GM18861 (cell line): Measurements from ENCODE around the gene ZNF37A.
"Not testable (repeated sequence)": the region's sequence is repeated elsewhere in the genome, so short reads cannot be mapped to it uniquely, and the experiment has no call there.

Source experiments
- ATAC-seq: cut with Tn5 transposase; IDR thresholded peaks from one replicate; pipeline ENCODE4 v1.9.1; 2021; ENCODE audit not compliant: unreplicated experiment

Gene ZNF37A

DNA sequence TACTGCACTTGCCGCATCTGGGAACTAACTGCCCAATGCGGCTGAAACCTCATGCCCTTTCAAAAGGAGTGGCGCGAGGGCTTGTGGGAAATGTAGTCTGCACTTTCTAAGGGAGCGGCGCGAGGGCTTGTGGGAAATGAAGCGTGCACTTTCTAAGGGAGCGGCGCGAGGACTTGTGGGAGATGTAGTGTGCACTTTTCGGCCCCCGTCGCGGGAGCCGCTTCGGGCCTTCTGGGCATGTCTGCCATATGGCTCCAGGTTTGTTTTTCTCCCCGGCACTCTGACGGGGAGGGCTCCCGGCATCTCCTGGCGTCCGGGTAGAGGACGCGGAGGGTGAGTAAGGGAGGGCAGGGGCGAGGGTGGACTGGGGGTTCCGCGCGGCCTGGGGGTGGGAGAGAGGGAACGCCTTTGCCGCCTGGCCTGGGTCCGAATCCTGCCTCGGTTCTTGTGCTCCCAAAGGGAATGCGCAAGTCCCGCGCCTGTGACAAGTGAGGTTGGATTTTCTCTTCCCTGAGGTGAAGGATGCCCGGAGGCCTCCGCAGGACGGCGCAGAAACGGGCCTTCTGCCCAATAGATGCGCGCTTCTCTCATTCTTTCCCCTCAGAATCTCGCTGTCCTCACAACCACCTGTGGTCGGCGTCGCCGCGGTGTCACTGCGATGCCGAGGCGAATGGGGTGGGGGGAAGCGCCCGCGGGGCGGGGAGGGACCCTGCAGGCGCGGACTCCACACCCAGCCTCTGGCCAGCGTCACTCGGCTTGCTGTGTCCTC lies at the start of gene ZNF37A:
Gene ZNF37A, plus strand, starts transcription at position 180 of the 769 bp plus-strand sequence. CDS start 2,281 bp downstream, outside the sequence.
- peak; percentile 97 for ATAC-seq

DNA sequence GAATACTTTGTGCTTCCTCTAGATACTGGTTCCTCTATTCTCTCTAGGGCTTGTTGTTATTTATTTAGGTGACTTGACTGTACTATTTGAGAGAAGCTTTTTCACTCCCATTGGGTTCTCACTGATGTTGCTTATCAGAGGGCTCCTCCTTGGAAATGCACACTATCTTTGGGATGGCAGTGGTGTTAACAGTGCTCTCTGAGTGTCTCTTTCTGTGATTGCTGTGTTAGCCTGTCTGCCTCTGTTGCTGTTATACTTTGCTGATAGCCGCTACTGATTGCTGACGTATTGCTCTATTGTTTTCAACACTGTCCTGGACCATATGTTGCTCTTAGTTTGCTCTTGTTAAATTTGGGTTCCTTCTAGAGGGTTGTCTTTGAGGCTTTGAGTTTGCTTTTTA lies 49.0 kb upstream of the ZNF37A start:
- no peak for ATAC-seq

DNA sequence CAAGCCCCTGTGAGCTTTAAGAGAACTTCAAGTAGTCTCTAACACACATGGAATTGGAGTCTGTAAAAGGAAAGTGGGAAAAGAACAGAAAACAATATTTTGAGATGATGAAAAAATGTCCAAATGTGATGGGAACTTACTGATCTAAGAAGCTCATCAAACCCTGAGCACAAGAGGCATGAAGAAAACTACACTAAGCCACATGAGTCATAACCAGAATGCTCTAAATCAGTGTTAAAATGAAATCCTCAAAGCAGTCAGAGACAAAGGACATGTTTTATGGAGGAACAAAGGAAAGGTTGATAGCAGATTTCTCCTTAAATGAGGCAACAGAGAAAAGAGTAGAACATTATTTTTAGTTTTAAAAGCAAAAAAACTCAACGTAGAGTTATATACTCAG lies 46.5 kb upstream of the ZNF37A start:
- ATAC-seq = no peak

DNA sequence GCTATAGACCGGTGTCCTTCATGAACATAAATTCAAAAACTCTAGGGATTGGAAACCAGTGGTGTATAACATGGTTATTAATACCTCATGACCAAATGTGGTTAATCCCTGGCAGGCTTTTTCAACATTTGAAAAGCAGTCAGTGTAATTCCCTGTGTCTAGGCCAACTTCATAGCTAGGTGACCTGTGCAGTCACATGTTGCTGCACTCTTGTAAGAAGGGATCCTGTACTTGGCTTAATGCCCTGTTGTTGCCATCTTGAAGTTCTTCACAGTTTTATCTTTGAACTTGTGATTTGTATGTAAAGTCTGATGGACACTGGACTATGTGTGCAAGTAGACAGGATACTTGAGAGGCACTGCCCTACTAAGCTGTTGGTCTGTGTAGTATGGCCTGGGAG lies 43.9 kb upstream of the ZNF37A start:
- no peak for ATAC-seq

DNA sequence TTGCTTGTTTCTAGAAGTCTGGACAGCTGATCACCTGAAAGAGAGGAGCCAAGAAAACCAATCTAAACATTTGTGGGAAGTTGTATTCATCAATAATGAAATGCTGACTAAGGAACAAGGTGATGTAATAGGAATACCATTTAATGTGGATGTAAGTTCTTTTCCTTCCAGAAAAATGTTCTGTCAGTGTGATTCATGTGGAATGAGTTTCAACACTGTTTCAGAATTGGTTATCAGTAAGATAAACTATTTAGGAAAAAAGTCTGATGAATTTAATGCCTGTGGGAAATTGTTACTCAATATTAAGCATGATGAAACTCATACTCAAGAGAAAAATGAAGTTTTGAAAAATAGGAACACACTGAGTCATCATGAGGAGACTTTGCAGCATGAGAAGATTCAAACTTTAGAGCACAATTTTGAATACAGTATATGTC lies 39.8 kb upstream of the ZNF37A start:
- no peak for ATAC-seq

DNA sequence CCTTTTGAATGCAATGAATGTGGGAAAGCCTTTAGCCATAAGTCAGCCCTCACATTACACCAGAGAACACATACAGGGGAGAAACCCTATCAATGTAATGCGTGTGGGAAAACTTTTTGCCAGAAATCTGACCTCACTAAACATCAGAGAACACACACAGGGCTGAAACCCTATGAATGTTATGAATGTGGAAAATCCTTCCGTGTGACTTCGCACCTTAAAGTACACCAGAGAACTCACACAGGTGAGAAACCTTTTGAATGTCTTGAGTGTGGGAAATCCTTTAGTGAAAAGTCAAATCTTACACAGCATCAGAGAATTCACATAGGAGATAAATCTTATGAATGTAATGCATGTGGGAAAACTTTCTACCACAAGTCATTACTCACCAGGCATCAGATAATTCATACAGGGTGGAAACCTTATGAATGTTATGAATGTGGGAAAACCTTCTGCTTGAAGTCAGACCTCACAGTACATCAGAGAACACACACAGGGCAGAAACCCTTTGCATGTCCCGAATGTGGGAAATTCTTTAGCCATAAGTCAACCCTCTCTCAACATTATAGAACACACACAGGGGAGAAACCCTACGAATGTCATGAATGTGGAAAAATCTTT lies 38.8 kb upstream of the ZNF37A start:
- not testable (repeated sequence) for ATAC-seq

DNA sequence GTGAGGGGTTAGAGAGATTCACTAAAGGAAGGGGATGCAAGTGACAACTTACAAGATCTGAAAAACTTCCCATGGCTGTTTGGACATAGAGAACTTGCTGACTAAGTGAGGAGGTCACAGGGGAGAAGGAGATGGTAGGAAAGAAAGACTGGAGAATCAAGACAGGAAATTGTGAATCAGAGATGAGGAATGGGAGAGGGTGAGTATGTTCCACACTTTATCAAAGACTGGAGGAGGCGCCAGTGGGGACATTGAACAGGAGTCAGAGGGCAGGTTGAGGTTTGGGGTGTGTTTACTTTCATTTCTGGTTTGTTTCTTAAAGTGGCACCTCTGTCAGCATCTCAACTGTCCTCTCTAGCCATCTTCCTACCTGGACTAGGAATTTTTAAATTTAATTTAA lies 24.5 kb upstream of the ZNF37A start:
- ATAC-seq = not testable (repeated sequence)

DNA sequence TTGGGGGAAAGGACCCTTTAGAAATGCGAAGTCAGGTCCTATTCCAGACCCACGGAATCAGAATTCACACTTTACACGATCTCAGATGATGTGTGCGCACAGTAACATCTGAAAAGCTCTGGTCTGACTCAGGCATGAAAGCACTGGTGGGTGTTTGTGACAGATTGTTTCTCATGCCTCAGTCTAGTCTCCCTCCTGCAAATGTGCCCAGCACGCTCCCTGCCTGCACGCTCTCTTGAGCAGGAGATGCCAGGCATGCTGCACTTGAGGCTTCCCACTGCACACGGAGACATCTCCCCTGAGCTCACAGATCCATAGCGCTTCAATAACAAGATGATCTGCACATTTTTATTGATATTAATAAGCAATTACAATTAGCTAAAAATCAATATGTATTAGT lies 23.6 kb upstream of the ZNF37A start:
- no peak for ATAC-seq

DNA sequence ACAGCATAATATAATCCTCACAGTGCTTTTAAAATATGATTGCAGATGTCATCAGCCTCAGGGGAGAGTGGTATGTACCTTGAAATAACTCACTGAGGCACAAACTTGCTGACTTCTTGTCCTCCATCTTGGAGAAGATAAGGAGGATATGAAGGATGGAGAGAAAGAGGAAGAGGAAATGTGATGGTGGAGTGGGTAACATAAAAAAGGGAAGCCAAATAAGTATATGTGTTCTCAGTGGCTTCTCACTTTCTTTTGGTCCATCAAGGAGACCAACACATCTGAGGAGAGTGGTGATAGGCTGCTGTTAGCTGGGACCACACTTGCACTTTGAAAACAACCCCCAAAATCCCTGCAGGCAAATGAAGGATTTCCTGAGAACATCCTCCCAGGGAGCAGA lies 21.6 kb upstream of the ZNF37A start:
- ATAC-seq = no peak

DNA sequence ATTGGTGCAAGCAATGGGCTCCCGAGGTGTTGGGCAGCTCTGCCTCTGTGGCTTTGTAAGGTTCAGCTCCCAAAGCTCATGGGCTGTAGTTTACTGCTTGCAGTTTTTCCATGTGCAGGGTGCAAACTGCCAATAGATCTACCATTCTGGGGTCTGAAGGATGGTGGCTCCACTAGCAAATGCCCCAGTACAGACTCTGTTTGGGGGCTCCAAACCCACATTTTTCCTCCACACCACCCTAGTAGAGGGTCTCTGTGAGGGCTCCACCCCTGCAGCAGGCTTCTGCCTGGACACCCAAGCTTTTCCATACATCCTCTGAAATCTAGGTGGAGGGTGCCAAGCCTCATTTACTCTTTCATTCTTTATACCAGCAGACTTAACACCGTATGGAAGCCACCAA lies 17.4 kb upstream of the ZNF37A start:
- ATAC-seq = no peak

DNA sequence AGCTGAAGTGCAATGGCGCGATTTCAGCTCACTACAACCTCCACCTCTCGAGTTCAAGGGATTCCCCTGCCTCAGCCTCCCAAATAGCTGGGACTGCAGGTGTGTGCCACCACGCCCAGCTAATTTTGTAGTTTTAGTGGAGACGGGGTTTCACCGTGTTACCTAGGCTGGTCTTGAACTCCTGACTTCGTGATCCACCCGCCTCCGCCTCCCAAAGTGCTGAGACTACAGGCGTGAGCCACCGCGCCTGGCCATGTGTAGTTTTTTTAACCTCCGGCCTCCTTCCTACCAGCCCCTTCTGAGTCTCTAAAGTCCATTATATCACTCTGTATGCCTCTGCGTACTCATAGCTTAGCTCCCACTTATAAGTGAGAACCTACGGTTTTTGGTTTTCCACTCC lies 819 bp upstream of the ZNF37A start:
- not testable (repeated sequence) for ATAC-seq

DNA sequence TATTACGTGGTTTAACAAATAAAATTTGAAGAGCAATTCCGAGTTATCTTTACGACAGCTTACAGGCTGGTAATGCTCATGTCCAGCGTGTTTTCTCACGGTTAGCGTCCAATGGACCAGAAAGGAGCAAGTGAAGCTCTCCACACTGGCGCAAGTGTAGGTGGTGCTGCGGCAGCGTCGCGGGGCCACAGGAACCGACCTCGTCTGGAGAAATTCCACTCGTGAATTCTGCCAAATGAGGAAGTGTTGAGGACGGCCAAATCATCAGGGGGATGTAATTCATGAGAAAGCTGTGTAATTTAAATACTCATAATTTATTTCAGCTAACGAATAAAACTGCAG lies 350 bp upstream of the ZNF37A start:
- peak; percentile 14 for ATAC-seq

DNA sequence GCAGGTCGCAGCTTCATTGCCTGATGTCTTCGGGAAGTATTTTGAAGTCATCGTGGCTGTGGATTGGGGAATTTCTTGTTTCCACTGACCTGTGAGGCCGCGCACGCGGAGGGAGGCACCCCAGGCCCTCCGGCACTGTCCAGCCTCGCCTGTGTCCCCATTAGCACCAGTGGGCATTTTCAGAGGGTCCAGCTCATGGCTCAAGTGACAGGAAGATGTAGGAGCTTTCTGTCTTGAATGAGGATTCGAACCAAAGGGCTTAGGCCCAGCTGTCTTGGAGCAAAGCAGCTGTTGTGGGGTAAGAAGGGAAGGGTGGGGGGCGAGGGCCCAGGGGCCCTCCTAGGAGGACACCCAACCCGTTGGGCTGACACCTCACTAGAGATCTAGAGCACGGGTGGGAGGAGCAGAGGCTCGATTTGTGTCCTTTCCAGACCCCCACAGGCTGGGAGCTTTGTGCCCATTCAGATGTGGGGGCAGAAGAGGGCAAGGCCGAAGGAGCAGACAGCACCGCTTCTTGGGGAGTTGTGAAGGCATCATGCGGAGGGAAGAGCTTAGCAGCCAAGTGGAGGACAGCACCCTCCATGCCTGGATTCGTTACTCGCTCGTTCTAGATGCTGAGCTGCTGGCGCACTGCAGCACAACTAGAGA lies 914 bp downstream of the ZNF37A start:
- no peak for ATAC-seq

DNA sequence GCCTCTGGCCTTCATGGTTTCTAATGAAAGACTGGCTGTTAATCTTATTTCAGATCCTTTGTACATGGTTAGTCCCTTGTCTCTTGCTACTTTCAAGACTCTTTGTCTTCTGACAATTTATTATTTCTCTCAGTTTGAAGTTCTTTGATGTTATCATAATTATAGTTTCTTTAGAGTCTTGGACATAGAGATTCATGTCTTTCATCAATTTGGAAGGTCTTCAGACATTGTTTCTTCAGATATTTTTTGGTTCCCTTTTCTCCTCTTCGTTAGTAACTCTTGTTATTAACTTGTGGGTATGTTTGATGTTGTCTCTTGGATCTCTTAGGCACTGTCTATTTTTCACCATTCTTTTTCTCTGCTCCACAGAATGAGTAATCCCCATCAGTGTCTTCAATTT lies 8.7 kb downstream of the ZNF37A start:
- ATAC-seq = no peak

DNA sequence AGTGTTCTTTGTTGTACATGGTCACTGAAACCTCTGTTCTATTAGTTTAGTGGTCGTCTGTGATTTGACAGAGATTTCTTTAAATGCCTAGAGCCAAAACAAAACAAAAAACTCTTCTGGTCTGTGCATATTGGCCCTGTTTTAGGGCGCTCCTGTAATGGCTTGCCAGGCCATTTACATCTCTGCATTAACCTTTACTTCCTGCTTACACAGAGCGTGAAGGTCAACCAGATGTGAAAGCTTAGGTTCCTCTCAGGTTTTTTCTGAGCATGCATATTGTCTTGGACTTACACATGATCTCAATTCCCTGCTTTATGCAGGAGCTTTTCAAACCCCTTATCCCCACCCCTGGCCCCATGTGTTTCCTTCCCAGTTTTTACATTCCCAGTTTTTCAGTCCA lies 9.6 kb downstream of the ZNF37A start:
- ATAC-seq = no peak

DNA sequence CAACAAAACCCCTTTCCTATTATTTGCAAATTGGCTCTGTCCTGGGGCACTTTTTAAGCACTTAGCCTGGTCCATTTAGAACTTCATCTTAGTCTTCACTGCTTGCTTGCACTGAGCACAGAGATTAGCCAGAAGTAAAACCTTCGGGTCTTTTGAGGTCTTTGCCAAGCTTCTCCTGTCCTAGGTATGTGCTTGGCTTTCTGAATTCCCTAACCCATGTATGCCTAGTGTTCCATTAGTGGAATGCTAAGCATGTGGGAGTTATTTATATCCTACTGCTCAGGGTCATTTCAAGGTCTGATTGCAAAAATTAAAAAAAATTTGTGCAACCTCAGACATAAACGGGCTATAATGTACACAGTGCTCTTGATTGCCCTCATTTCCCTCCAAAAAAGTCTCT lies 18.0 kb downstream of the ZNF37A start:
- ATAC-seq = no peak

DNA sequence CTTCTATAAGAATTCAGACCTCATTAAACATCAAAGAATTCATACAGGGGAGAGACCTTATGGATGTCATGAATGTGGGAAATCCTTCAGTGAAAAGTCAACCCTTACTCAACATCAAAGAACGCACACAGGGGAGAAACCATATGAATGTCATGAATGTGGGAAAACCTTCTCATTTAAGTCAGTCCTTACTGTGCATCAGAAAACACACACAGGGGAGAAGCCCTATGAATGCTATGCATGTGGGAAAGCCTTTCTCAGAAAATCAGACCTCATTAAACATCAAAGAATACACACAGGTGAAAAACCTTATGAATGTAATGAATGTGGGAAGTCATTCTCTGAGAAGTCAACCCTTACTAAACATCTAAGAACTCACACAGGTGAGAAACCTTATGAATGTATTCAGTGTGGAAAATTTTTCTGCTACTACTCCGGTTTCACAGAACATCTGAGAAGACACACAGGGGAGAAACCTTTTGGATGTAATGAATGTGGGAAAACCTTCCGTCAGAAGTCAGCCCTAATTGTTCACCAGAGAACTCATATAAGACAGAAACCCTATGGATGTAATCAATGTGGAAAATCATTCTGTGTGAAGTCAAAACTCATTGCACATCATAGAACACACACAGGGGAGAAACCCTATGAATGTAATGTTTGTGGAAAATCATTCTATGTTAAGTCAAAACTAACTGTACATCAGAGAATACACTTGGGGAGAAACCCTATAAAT lies 24.1 kb downstream of the ZNF37A start:
- ATAC-seq = no peak

DNA sequence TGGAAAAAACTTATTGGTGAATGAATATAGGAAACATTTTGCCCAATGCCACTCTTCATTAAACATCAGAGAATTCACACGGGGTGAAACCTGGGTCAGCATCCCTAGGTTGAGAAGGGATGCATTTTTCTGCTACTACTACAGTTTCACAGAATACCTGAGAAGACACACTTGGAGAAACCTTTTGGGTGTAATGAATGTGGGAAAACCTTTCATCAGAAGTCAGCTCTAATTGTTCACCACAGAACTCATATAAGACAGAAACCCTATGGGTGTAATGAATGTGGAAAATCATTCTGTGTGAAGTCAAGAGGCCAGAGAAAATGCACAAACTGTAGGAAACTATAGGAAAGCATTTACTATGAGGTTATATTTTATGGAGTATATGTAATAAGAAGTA lies 24.9 kb downstream of the ZNF37A start:
- no peak for ATAC-seq

DNA sequence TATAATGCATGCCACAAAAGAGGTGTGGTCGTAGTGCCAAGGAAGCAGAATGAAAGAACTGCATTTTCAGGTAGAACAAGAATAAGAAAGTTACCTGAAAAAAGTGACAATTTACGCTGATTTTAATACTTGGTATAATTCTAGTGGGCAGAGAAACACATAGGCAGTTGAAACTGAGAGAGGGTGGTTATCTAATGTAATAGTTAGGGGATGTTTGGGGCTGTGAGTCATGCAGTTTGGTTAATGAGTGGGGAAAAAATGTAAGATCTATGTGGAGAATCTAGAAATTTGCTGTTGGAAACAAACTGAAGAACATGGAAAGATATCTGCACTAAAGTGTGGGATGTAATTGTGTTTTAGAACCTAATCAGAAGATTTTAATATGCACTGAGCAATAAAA lies 33.7 kb downstream of the ZNF37A start:
- no peak for ATAC-seq

DNA sequence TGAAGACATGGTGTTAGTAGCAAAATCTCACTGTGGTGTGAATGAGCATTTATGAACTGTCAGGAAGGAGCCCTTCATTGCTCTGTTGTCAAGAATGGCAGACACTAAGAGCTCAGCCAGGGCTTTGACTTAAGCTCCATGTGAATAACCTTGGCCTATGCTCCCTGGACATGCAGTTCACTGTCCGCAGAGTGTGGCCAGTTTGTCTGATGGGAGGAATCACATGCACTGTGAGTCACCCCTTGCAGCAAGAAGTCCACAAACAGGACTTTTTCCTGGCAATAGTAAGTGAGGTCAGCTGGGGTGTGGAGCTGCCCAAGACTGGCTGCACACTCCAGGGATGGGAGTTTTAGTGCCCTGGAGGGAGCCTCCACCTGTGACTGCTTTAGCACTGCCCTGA lies 49.5 kb downstream of the ZNF37A start:
- ATAC-seq = no peak

DNA sequence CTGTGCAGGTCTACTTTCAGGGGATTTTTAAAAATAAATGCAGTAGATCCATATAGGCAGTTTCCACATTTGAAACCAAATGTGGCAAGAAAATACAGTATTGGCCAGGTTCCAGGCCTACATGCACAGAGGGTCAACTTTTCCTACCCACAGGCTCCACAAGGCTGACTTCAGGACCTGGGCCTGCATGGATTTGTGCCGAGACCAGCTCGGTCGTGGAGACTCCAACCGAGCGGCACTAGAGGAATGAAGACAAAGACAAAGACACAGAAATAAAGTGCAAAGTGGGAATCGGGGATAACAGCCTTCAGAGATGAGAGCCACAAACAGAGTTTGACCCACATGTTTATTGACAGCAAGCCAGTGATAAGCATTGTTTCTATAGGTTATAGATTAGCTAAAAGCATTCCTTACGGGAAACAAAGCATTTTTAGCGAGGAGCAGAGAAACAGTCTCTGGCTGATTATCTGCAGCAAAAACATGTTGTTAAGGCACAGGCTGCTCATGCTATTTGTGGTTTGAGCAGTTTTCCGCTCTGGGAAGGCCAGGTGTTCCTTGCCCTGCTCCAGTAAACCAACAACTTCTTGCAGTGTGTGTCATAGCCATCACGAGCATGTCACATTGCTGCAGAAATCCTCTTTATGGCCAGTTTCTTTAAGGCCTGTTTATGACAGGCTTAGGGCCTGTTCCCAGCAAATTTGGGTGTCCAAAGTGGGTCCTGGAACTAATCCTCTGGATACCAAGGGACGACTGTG lies 52.6 kb downstream of the ZNF37A start:
- ATAC-seq = no peak
